GM12878 (cell line): ENCODE measurements around the gene ARHGAP15.

ENCODE experiments used
- CHD2 ChIP-seq: IDR thresholded peaks from 2 replicates; pipeline ENCODE4 v1.6.1; 2011; ENCODE audit warnings: low read depth, low read length, improper control_type of control experiment, borderline replicate concordance
- CTCF ChIP-seq, 3 experiments: IDR thresholded peaks in 2 of 3; conservative IDR thresholded peaks in 1 of 3; 2 replicates each; pipeline ENCODE4 v1.5.1; 2011; ENCODE audit warnings: low read depth in 3 of 3, low read length in 3 of 3, mild to moderate bottlenecking in 3 of 3, control low read depth in 2 of 3, moderate library complexity in 2 of 3, inconsistent platforms in 1 of 3, mixed read lengths in 1 of 3; ENCODE audit not compliant: control insufficient read depth in 2 of 3, insufficient read depth in 1 of 3; ENCODE audit errors: extremely low read depth in 1 of 3
- EGR1 ChIP-seq, 2 experiments: IDR thresholded peaks; 1 replicate in 1 of 2; 2 replicates in 1 of 2; pipeline ENCODE4 v1.6.1; 2011 to 2012; ENCODE audit warnings: low read depth in 2 of 2, low read length in 2 of 2, borderline replicate concordance in 1 of 2, mild to moderate bottlenecking in 1 of 2, moderate library complexity in 1 of 2
- FOS ChIP-seq: IDR thresholded peaks from 3 replicates; pipeline ENCODE4 v1.6.1; 2011; ENCODE audit warnings: borderline replicate concordance; ENCODE audit not compliant: insufficient read length; ENCODE audit errors: extremely low read depth
- FOXM1 ChIP-seq: IDR thresholded peaks from 2 replicates; pipeline ENCODE4 v1.6.1; 2012; ENCODE audit warnings: low read depth, mild to moderate bottlenecking, inconsistent platforms, low read length, moderate library complexity
- HDAC2 ChIP-seq: fragments of 200-600 bp; sonication (generic); IDR thresholded peaks from 2 replicates; pipeline ENCODE4 v1.6.1; 2017
- KDM1A ChIP-seq: fragments of 200-600 bp; sonication (generic); IDR thresholded peaks from 2 replicates; pipeline ENCODE4 v1.6.1; 2016; ENCODE audit warnings: borderline replicate concordance
- RELA ChIP-seq: fragments of 450-650 bp; IDR thresholded peaks from 2 replicates; pipeline ENCODE4 v1.8.0; 2014; ENCODE audit warnings: borderline replicate concordance; ENCODE audit not compliant: partially characterized antibody
- REST ChIP-seq: IDR thresholded peaks from 2 replicates; pipeline ENCODE4 v1.6.1; 2012; ENCODE audit warnings: mild to moderate bottlenecking, low read depth, low read length
- ZNF274 ChIP-seq: IDR thresholded peaks from one replicate; pipeline ENCODE4 v1.8.0; 2011; ENCODE audit not compliant: insufficient read length, insufficient read depth
- ZNF622 ChIP-seq: fragments of 450-650 bp; IDR thresholded peaks from 2 replicates; pipeline ENCODE4 v1.6.1; 2017; ENCODE audit warnings: mild to moderate bottlenecking, inconsistent platforms
- TF ChIP-seq, protein P1 (sequence below): fragments of 450-650 bp; conservative IDR thresholded peaks from 2 replicates; pipeline ENCODE4 v1.6.1; 2017; ENCODE audit warnings: mild to moderate bottlenecking, moderate library complexity

- no peak for TF ChIP-seq RELA
- TF ChIP-seq CTCF (IDR thresholded peaks at IDR 0.05 in 2 of 3, conservative IDR thresholded peaks at IDR 0.05 in 1 of 3; ENCODE audit: control insufficient read depth in 2 of 3, extremely low read depth in 1 of 3, insufficient read depth in 1 of 3, low read depth in 3 of 3, low read length in 3 of 3) = no peak
- TF ChIP-seq ZNF274 = no peak
- no peak for TF ChIP-seq HDAC2
- no peak for TF ChIP-seq REST
- no peak for TF ChIP-seq FOS
- TF ChIP-seq, protein P1, sequence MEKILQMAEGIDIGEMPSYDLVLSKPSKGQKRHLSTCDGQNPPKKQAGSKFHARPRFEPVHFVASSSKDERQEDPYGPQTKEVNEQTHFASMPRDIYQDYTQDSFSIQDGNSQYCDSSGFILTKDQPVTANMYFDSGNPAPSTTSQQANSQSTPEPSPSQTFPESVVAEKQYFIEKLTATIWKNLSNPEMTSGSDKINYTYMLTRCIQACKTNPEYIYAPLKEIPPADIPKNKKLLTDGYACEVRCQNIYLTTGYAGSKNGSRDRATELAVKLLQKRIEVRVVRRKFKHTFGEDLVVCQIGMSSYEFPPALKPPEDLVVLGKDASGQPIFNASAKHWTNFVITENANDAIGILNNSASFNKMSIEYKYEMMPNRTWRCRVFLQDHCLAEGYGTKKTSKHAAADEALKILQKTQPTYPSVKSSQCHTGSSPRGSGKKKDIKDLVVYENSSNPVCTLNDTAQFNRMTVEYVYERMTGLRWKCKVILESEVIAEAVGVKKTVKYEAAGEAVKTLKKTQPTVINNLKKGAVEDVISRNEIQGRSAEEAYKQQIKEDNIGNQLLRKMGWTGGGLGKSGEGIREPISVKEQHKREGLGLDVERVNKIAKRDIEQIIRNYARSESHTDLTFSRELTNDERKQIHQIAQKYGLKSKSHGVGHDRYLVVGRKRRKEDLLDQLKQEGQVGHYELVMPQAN = no peak
- no peak for TF ChIP-seq CHD2
- no peak for TF ChIP-seq ZNF622
- TF ChIP-seq KDM1A = no peak
- no peak for TF ChIP-seq EGR1 (IDR thresholded peaks at IDR 0.05; ENCODE audit: borderline replicate concordance in 1 of 2, low read depth in 2 of 2, low read length in 2 of 2)
- no peak for TF ChIP-seq FOXM1
Observed at GRCh38 chr2:143717536-143718168, 588.4 kb downstream of the ARHGAP15 start.
